Psoas muscle (tissue), 8 donors: ENCODE measurements around the gene PROCR. TPM values are rescaled to one million over a fixed set of nuclear protein-coding genes. Genes with fewer than 3 reads are reported as not detected.
"Not testable (repeated sequence)": the region's sequence is repeated elsewhere in the genome, so short reads cannot be mapped to it uniquely, and the experiment has no call there.

Experiments used
- ATAC-seq, 4 donors: fragments of 200-7000 bp; cut with Tn5 transposase; one replicate each; pipeline ENCODE4 v1.9.1; 2020; ENCODE audit warnings: moderate library complexity in 3 of 4, mild to moderate bottlenecking in 2 of 4
- DNase-seq, 2 donors: peaks; one replicate each; pipeline ENCODE4 v3.0.0-alpha.2; 2020
- H3K27ac ChIP-seq: fragments of 200-600 bp; one replicate; pipeline ENCODE4 v1.8.0; 2022
- H3K27me3 ChIP-seq, 3 donors: fragments of 200-600 bp in 1 of 3; one replicate each; pipeline versions ENCODE4 v1.6.1 to v1.8.0; 2013 to 2022; ENCODE audit warnings: low read length in 2 of 3, mild to moderate bottlenecking in 2 of 3, moderate library complexity in 1 of 3; ENCODE audit not compliant: insufficient read depth in 3 of 3
- H3K36me3 ChIP-seq, 2 donors: fragments of 200-600 bp in 1 of 2; one replicate each; pipeline versions ENCODE4 v1.6.1 to v1.8.0; 2013 to 2022; ENCODE audit warnings: low read depth in 1 of 2, mild to moderate bottlenecking in 1 of 2, moderate library complexity in 1 of 2; ENCODE audit not compliant: insufficient read depth in 1 of 2
- H3K4me1 ChIP-seq: fragments of 200-600 bp; one replicate; pipeline ENCODE4 v1.8.0; 2022
- H3K4me3 ChIP-seq: fragments of 200-600 bp; one replicate; pipeline ENCODE4 v1.8.0; 2022; ENCODE audit warnings: mild to moderate bottlenecking
- H3K9me3 ChIP-seq: fragments of 200-600 bp; one replicate; pipeline ENCODE4 v1.8.0; 2022
- CTCF ChIP-seq: fragments of 200-600 bp; IDR thresholded peaks from one replicate; pipeline ENCODE4 v1.8.0; 2022; ENCODE audit warnings: antibody characterized with exemption
- WGBS, 3 donors: extraction: QIAGEN DNeasy Blood & Tissue Kit; methylation state at CpG; one replicate each; pipeline versions ENCODE4 v1.1.6 to v1.1.7; 2013; 5-methylcytosine and 5-hydroxymethylcytosine counted together
- intact Hi-C, 2 donors: fragments of 100-400 bp; cut with DNase I; formaldehyde crosslinking; loops; one replicate each; pipeline versions ENCODE4 v1.11.0 to v1.14.2; 2022
- polyA plus RNA-seq, 3 donors: library from polyadenylated mRNA; stranded (reverse); fragments of 200-250 nt; gene quantifications; one replicate each; pipeline ENCODE4 v1.2.3, GENCODE V29; 2013
- total RNA-seq, 4 donors: library from RNA; stranded (reverse); fragmentation: NEBNext Ultra II Directional in 2 of 4; extraction: Animal tissue kit (Norgen Biotek cat#: 25700) in 2 of 4; gene quantifications; one replicate each; pipeline versions ENCODE4 v1.2.1 to v1.2.4, GENCODE V29; 2021 to 2023
- donor health status: healthy with polysubstance abuse.
- donor health status: DM: no; HTN: no; CAD: no; lungs with moderate emphysema.
- donor health status: Bipolar disorder and iron deficiency.
- donor health status: healthy.
- donor health status: DM: yes; HTN: yes; CAD: no.
- donor health status: DM: no; HTN: no; CAD: no.
- donor health status: DM: no; HTN: no; CAD: no.
- donor health status: DM: yes; HTN: yes; CAD: no.

PROCR gene
- total and polyA plus RNA-seq, 7 donors = 2.8 to 8.8 (median 6.1) TPM

GRCh38 chr20:35200267-35200666, 28.4 kb downstream of the PROCR start:
- intact Hi-C loops = no loop called here

GRCh38 chr20:35201467-35201866, 29.6 kb downstream of the PROCR start:
- 89 to 90% (median 90%) methylated on average over 5 of the region's 5 CpGs for WGBS, 3 donors
- intact Hi-C loops = not testable (repeated sequence)

More at GRCh38 chr20:35200267-35200666, 28.4 kb downstream of the PROCR start:
- Histone ChIP-seq H3K4me3 (no peak overlapping the region), H3K9me3 (peaks cover 12% of the 10 kb centered on the region), H3K27me3 (no peaks in the 10 kb centered on the region), H3K4me1 (no peaks in the 10 kb centered on the region), H3K27ac (no peak overlapping the region), H3K36me3 (no peaks in the 10 kb centered on the region)
- ATAC-seq = no peak
- DNase-seq = no peak
- TF ChIP-seq CTCF = no peak
- 91 to 97% (median 97%) methylated on average over 1 of the region's 1 CpG for WGBS, 3 donors

GRCh38 chr20:35206802-35207201, 34.9 kb downstream of the PROCR start:
- H3K4me1 ChIP-seq = peaks cover 6% of the 10 kb centered on the region
- 90 to 100% (median 91%) methylated on average over 1 of the region's 1 CpG for WGBS, 3 donors
- no peak overlapping the region for H3K4me3 ChIP-seq
- H3K27me3 ChIP-seq = no peaks in the 10 kb centered on the region
- DNase-seq (no peak), ATAC-seq (no peak)
- no peaks in the 10 kb centered on the region for H3K36me3 ChIP-seq
- no peaks in the 10 kb centered on the region for H3K9me3 ChIP-seq
- no peak overlapping the region for H3K27ac ChIP-seq
- TF ChIP-seq CTCF = no peak
- intact Hi-C loops = loop anchor here (5.0 kb wide), 2 partner anchors 110 to 375 kb away; no protein-coding TSS in a partner anchor

More at GRCh38 chr20:35201467-35201866, 29.6 kb downstream of the PROCR start:
- not testable (repeated sequence) for H3K36me3 ChIP-seq, H3K4me3 ChIP-seq, H3K27me3 ChIP-seq, H3K27ac ChIP-seq, DNase-seq, H3K4me1 ChIP-seq, ATAC-seq, H3K9me3 ChIP-seq

GRCh38 chr20:35207950-35208611, 36.2 kb downstream of the PROCR start:
- intact Hi-C loops = loop anchor here (2.0 to 5.0 kb wide), 3 partner anchors 63 to 376 kb away; no protein-coding TSS in a partner anchor
- Histone ChIP-seq H3K9me3 (no peaks in the 10 kb centered on the region), H3K36me3 (no peaks in the 10 kb centered on the region), H3K4me3 (peak overlapping the region; percentile 30), H3K27me3 (no peaks in the 10 kb centered on the region), H3K4me1 (peaks cover 6% of the 10 kb centered on the region), H3K27ac (peak overlapping the region; percentile 65)
- peak; percentile 77 for TF ChIP-seq CTCF
- DNase-seq (peak; percentile 78 to 84), ATAC-seq (peak; percentile 80 to 99 (median 94))
- 11 to 18% (median 11%) methylated on average over 8 of the region's 8 CpGs for WGBS, 3 donors

GRCh38 chr20:35215066-35215956, 43.4 kb downstream of the PROCR start:
- H3K27me3 ChIP-seq = no peaks in the 10 kb centered on the region
- H3K36me3 ChIP-seq = no peaks in the 10 kb centered on the region
- no peak for TF ChIP-seq CTCF
- DNase-seq (no peak), ATAC-seq (no peak)
- H3K4me1 ChIP-seq = no peaks in the 10 kb centered on the region
- intact Hi-C loops = loop anchor here in 1 of 2 donors (10.0 kb wide), 1 partner anchor 381 kb away; no protein-coding TSS in a partner anchor
- H3K4me3 ChIP-seq = no peak overlapping the region
- H3K27ac ChIP-seq = no peak overlapping the region
- H3K9me3 ChIP-seq = no peaks in the 10 kb centered on the region
- WGBS, 3 donors = 79 to 84% (median 83%) methylated on average over 12 of the region's 12 CpGs
